ENCODE measurements around the gene SOD3.

Gene SOD3

GRCh38 chr4:24809376-24809775 lies 14.0 kb downstream of the SOD3 start:
- DNase-seq (ENCODE audit: low read depth): no peak

GRCh38 chr4:24809815-24810405 lies 14.5 kb downstream of the SOD3 start:
- no peak for TF ChIP-seq CTCF (conservative IDR thresholded peaks at IDR 0.05; ENCODE audit: low read length)
- H3K4me3 ChIP-seq (ENCODE audit: low read length): no peak overlapping the region
- DNase-seq (ENCODE audit: low read depth): no peak

More at GRCh38 chr4:24809376-24809775, 14.0 kb downstream of the SOD3 start:
- H3K4me3 ChIP-seq (ENCODE audit: low read length): no peak overlapping the region
- TF ChIP-seq CTCF (conservative IDR thresholded peaks at IDR 0.05; ENCODE audit: low read length): no peak

DNA sequence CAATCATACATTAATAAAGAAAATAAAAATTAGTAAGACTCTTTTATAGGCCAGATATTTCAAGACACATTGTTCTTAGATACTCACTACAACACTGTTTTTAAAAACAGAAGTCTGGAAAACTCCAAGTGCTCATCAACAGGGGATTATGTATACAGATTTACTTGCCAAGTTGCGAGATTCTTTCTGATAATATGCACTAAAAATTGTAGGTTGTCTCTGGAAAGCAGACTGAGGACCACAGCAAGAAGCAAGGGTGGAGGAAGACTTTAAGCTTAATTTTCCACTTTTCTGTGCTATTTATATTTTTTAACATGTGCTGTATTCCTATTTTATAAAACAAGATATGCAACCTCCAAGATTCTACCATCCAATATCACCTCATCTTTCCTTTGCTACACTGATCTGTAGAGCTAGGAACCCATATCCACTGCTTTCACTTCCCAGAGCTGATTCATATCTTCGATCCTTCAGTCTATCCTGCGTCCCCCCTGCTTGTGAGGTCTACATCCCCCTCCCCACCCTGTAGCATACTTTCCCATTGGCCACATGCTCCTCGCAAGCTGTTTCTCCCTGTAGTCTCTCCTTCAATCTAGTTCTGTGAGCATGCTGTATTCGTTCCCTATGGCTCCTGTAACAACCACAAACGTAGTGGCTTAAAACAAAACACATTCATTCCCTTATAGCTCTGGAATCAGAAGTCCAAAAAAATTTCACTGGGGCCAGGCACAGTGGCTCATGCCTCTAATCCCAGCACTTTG lies 15.7 kb downstream of the SOD3 start:
- TF ChIP-seq CTCF (conservative IDR thresholded peaks at IDR 0.05; ENCODE audit: low read length): no peak
- DNase-seq (ENCODE audit: low read depth): no peak
- no peak overlapping the region for H3K4me3 ChIP-seq (ENCODE audit: low read length)

GRCh38 chr4:24813732-24814131 lies 18.4 kb downstream of the SOD3 start:
- DNase-seq (ENCODE audit: low read depth): no peak
- TF ChIP-seq CTCF (conservative IDR thresholded peaks at IDR 0.05; ENCODE audit: low read length): no peak
- H3K4me3 ChIP-seq (ENCODE audit: low read length): no peak overlapping the region

GRCh38 chr4:24816797-24817196 lies 21.4 kb downstream of the SOD3 start:
- H3K4me3 ChIP-seq (ENCODE audit: low read length): no peak overlapping the region
- no peak for DNase-seq (ENCODE audit: low read depth)
- no peak for TF ChIP-seq CTCF (conservative IDR thresholded peaks at IDR 0.05; ENCODE audit: low read length)

- H3K4me3 ChIP-seq (ENCODE audit: low read length): no peak overlapping the region
- no peak for TF ChIP-seq CTCF (conservative IDR thresholded peaks at IDR 0.05; ENCODE audit: low read length)
- DNase-seq (ENCODE audit: low read depth): no peak
Measured at GRCh38 chr4:24820541-24820940, 25.2 kb downstream of the SOD3 start.

DNA sequence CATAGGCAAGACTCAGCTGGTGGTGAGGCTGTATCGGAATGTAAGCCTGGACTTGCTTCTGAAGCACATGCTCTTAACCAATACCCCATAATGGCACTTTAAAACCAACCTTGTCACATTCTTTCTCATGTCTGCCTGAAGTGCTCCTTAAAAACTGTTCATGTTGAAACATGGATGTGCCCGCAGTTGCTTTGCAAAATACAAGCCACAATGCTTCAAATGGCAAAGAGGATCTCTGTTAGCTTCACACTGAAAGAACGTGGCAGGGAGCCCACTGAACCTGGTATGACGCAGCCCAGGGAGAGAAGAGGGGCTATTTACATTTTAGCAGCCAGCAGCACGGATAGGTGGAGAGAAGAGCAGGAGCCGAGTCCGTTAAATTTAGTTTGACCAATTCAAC lies 29.3 kb downstream of the SOD3 start:
- DNase-seq (ENCODE audit: low read depth): no peak
- H3K4me3 ChIP-seq (ENCODE audit: low read length): no peak overlapping the region
- no peak for TF ChIP-seq CTCF (conservative IDR thresholded peaks at IDR 0.05; ENCODE audit: low read length)

Measured in AG10803 (cell line).